Measurements from ENCODE around the gene SIMC1. TPM values are rescaled to one million over a fixed set of nuclear protein-coding genes. Genes with fewer than 3 reads are reported as not detected.

SIMC1 gene
- polyA plus RNA-seq, 1 of the 3 experiments (the other 2 are of a cell fraction): 12.4 TPM

- ChIA-PET POLR2A (interaction anchor here (0.6 kb wide), 1 partner anchor 9 kb away, joined by 3 read pairs; no protein-coding TSS in a partner anchor), CTCF (no interaction called here)
- Histone ChIP-seq H3K36me3 (replicated peaks in 1 of 2; ENCODE audit: control insufficient read depth in 1 of 2, insufficient read depth in 2 of 2, low read length in 1 of 2) (peaks cover 4 to 25% of the 10 kb centered on the region in 2 experiments), H3K27ac (ENCODE audit: low read depth in 2 of 2, low read length in 1 of 2) (no peak overlapping the region), H3K79me2 (ENCODE audit: insufficient read depth) (no peaks in the 10 kb centered on the region), H3K4me2 (no peak overlapping the region), H3K9me2 (no peaks in the 10 kb centered on the region), H3K9me3 (no peaks in the 10 kb centered on the region), H3K4me3 (ENCODE audit: low read depth in 2 of 2, low read length in 1 of 2) (no peak overlapping the region), H4K20me1 (ENCODE audit: insufficient read depth) (no peaks in the 10 kb centered on the region), H3K4me1 (ENCODE audit: control insufficient read depth in 1 of 2, insufficient read depth in 2 of 2, low read depth in 1 of 2, low read length in 1 of 2) (peaks cover 0 to 6% of the 10 kb centered on the region in 2 experiments; a peak in 1 of 4 replicates), H2AFZ (ENCODE audit: low read depth) (no peak overlapping the region), H3F3A (replicated peaks; ENCODE audit: insufficient read depth) (no peaks in the 10 kb centered on the region), H3K9ac (no peak overlapping the region), H3K27me3 (ENCODE audit: insufficient read depth) (no peaks in the 10 kb centered on the region)
- 86% methylated on average over 8 of the region's 8 CpGs for WGBS (ENCODE audit: low lambda C conversion rate)
- DNase-seq: no peak
- no peak for TF ChIP-seq EP300 (IDR thresholded peaks at IDR 0.05; ENCODE audit: borderline replicate concordance in 1 of 2, low read depth in 1 of 2, low read length in 1 of 2)
- TF ChIP-seq FOXJ3 (CRISPR knock-in tag; IDR thresholded peaks at IDR 0.05): no peak
These were observed 131.9 kb downstream of the SIMC1 start for GRCh38 chr5:176369934-176370711.

GRCh38 chr5:176371621-176372539 is 133.7 kb downstream of the SIMC1 start:
- CTCF ChIA-PET: interaction anchor here (0.9 kb wide), 1 partner anchor 642 kb away, joined by 3 read pairs; no protein-coding TSS in a partner anchor
- H3K9me2 ChIP-seq: no peaks in the 10 kb centered on the region
- H3K27me3 ChIP-seq (ENCODE audit: insufficient read depth): no peaks in the 10 kb centered on the region
- no peak overlapping the region for H3K9ac ChIP-seq
- H3K27ac ChIP-seq (ENCODE audit: low read depth in 2 of 2, low read length in 1 of 2): no peak overlapping the region
- H3K4me1 ChIP-seq (ENCODE audit: control insufficient read depth in 1 of 2, insufficient read depth in 2 of 2, low read depth in 1 of 2, low read length in 1 of 2): no peaks in the 10 kb centered on the region
- H3K9me3 ChIP-seq: no peaks in the 10 kb centered on the region
- no peak overlapping the region for H3K4me3 ChIP-seq (ENCODE audit: low read depth in 2 of 2, low read length in 1 of 2)
- no peak for DNase-seq
- peaks cover 4 to 25% of the 10 kb centered on the region in 2 experiments for H3K36me3 ChIP-seq (replicated peaks in 1 of 2; ENCODE audit: control insufficient read depth in 1 of 2, insufficient read depth in 2 of 2, low read length in 1 of 2)
- WGBS (ENCODE audit: low lambda C conversion rate): 94% methylated on average over 13 of the region's 13 CpGs
- POLR2A ChIA-PET: interaction anchor here (2.1 kb wide), 1 partner anchor 10 kb away, joined by 7 read pairs; the partner anchor contains the start of gene KIAA1191
- H4K20me1 ChIP-seq (ENCODE audit: insufficient read depth): no peaks in the 10 kb centered on the region
- no peak overlapping the region for H3K4me2 ChIP-seq
- no peaks in the 10 kb centered on the region for H3F3A ChIP-seq (replicated peaks; ENCODE audit: insufficient read depth)
- H3K79me2 ChIP-seq (ENCODE audit: insufficient read depth): no peaks in the 10 kb centered on the region
- no peak overlapping the region for H2AFZ ChIP-seq (ENCODE audit: low read depth)
- TF ChIP-seq RFX5 (IDR thresholded peaks at IDR 0.05; ENCODE audit: low read length) (no peak), PBX3 (IDR thresholded peaks at IDR 0.05) (no peak), FOSL2 (IDR thresholded peaks at IDR 0.05; ENCODE audit: borderline replicate concordance, low read depth) (no peak), MAX (IDR thresholded peaks at IDR 0.05; ENCODE audit: low read depth) (no peak), SMC3 (IDR thresholded peaks at IDR 0.05; ENCODE audit: low read depth, low read length) (no peak), CTCF (IDR thresholded peaks at IDR 0.05) (no peak), TAF1 (IDR thresholded peaks at IDR 0.05; ENCODE audit: borderline replicate concordance, low read depth, low read length) (no peak), EP300 (IDR thresholded peaks at IDR 0.05; ENCODE audit: borderline replicate concordance in 1 of 2, low read depth in 1 of 2, low read length in 1 of 2) (no peak), ZBTB33 (IDR thresholded peaks at IDR 0.05; ENCODE audit: borderline replicate concordance, low read depth) (no peak), GATA2 (CRISPR knock-in tag; IDR thresholded peaks at IDR 0.05) (no peak), TEAD4 (IDR thresholded peaks at IDR 0.05; ENCODE audit: borderline replicate concordance, insufficient read depth) (no peak), NFIC (IDR thresholded peaks at IDR 0.05; ENCODE audit: borderline replicate concordance) (no peak), USF2 (IDR thresholded peaks at IDR 0.05; ENCODE audit: borderline replicate concordance, low read depth, low read length) (no peak), IRF3 (IDR thresholded peaks at IDR 0.05; ENCODE audit: low read depth, low read length) (no peak), TCF12 (IDR thresholded peaks at IDR 0.05) (no peak)

All from SK-N-SH (cell line).